Measurements from ENCODE around the gene RASSF10.

DNA sequence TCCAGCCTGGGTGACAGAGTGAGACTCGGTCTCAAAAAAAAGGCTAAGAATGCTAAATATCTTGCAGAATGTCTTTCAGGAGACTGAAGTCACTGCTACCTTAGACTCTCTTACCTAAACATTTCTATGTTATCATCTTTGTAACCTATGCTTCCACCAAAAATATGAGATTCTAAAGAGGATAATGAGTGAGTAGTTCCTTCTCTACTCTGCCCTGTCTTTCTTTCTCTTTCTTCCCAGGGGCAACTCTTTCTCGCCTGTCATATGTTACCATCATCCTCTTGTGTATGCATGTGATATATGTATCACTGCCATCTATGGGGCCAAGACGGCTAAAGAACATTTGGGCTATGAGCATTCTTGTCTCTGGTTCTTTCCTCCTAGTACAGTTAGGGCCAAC lies 9.0 kb upstream of the RASSF10 start:
- TF ChIP-seq, protein P1, sequence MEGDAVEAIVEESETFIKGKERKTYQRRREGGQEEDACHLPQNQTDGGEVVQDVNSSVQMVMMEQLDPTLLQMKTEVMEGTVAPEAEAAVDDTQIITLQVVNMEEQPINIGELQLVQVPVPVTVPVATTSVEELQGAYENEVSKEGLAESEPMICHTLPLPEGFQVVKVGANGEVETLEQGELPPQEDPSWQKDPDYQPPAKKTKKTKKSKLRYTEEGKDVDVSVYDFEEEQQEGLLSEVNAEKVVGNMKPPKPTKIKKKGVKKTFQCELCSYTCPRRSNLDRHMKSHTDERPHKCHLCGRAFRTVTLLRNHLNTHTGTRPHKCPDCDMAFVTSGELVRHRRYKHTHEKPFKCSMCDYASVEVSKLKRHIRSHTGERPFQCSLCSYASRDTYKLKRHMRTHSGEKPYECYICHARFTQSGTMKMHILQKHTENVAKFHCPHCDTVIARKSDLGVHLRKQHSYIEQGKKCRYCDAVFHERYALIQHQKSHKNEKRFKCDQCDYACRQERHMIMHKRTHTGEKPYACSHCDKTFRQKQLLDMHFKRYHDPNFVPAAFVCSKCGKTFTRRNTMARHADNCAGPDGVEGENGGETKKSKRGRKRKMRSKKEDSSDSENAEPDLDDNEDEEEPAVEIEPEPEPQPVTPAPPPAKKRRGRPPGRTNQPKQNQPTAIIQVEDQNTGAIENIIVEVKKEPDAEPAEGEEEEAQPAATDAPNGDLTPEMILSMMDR (IDR thresholded peaks at IDR 0.05; ENCODE audit: insufficient read depth, low read length), result no peak
- TF ChIP-seq POLR2AphosphoS5 (IDR thresholded peaks at IDR 0.05; ENCODE audit: low read depth), result no peak
- no peak for TF ChIP-seq SPI1 (IDR thresholded peaks at IDR 0.05; ENCODE audit: borderline replicate concordance, low read depth)
- TF ChIP-seq GABPA (IDR thresholded peaks at IDR 0.05; ENCODE audit: low read depth), result no peak
